ENCODE measurements around the gene RPA1. TPM values are rescaled to one million over a fixed set of nuclear protein-coding genes. Genes with fewer than 3 reads are reported as not detected.
"Not testable (repeated sequence)": the region's sequence is repeated elsewhere in the genome, so short reads cannot be mapped to it uniquely, and the experiment has no call there.

RPA1 gene
- total RNA-seq, 1 experiment from 2014 or later = 42.5 TPM

- DNase-seq (ENCODE audit: low read depth) = peak; percentile 21
Observed at GRCh38 chr17:1878419-1879121, 48.8 kb downstream of the RPA1 start.

- DNase-seq (ENCODE audit: low read depth) = no peak
Observed at GRCh38 chr17:1880851-1881630, 51.2 kb downstream of the RPA1 start.

GRCh38 chr17:1882836-1883235, 53.0 kb downstream of the RPA1 start:
- peak; percentile 28 for DNase-seq (ENCODE audit: low read depth)

- no peak for DNase-seq (ENCODE audit: low read depth)
Observed at GRCh38 chr17:1883536-1883935, 53.7 kb downstream of the RPA1 start.

GRCh38 chr17:1888741-1889140, 58.9 kb downstream of the RPA1 start:
- no peak for DNase-seq (ENCODE audit: low read depth)

- DNase-seq (ENCODE audit: low read depth) = no peak
Observed at GRCh38 chr17:1890758-1891450, 61.1 kb downstream of the RPA1 start.

GRCh38 chr17:1894753-1895339, 65.0 kb downstream of the RPA1 start:
- DNase-seq (ENCODE audit: low read depth) = no peak

GRCh38 chr17:1895479-1895878, 65.7 kb downstream of the RPA1 start:
- DNase-seq (ENCODE audit: low read depth) = not testable (repeated sequence)

- no peak for DNase-seq (ENCODE audit: low read depth)
Observed at GRCh38 chr17:1896243-1897104, 66.7 kb downstream of the RPA1 start.

- DNase-seq (ENCODE audit: low read depth) = no peak
Observed at GRCh38 chr17:1897105-1897656, 67.4 kb downstream of the RPA1 start.

- DNase-seq (ENCODE audit: low read depth) = no peak
Observed at GRCh38 chr17:1898332-1898731, 68.5 kb downstream of the RPA1 start.

- DNase-seq (ENCODE audit: low read depth) = no peak
Observed at GRCh38 chr17:1898872-1899271, 69.1 kb downstream of the RPA1 start.

- no peak for DNase-seq (ENCODE audit: low read depth)
Observed at GRCh38 chr17:1899403-1900000, 69.7 kb downstream of the RPA1 start.

- no peak for DNase-seq (ENCODE audit: low read depth)
Observed at GRCh38 chr17:1904273-1905182, 74.7 kb downstream of the RPA1 start.

GRCh38 chr17:1905190-1905913, 75.5 kb downstream of the RPA1 start:
- DNase-seq (ENCODE audit: low read depth) = no peak

GRCh38 chr17:1906662-1907101, 76.9 kb downstream of the RPA1 start:
- DNase-seq (ENCODE audit: low read depth) = no peak

GRCh38 chr17:1907216-1907631, 77.4 kb downstream of the RPA1 start:
- peak; percentile 6 for DNase-seq (ENCODE audit: low read depth)

GRCh38 chr17:1907909-1908698, 78.3 kb downstream of the RPA1 start:
- peak; percentile 42 for DNase-seq (ENCODE audit: low read depth)
